HepG2 (cell line): ENCODE measurements around the gene IGFN1. TPM values are rescaled to one million over a fixed set of nuclear protein-coding genes. Genes with fewer than 3 reads are reported as not detected.
A peak's percentile ranks its signal among the peaks of the same experiment; 100 is the strongest.

Source experiments
- BCL6 ChIP-seq: IDR thresholded peaks from 2 replicates; pipeline ENCODE4 v1.6.1; 2016; ENCODE audit warnings: missing genetic modification reagents, missing compliant biosample characterization
- FIP1L1 ChIP-seq: fragments of 200-400 bp; formaldehyde crosslinking; IDR thresholded peaks from 2 replicates; pipeline ENCODE4 v1.6.1; 2018; ENCODE audit warnings: low read depth, mild to moderate bottlenecking, low read length, moderate library complexity, borderline replicate concordance; ENCODE audit not compliant: insufficient read depth
- JUNB ChIP-seq: sonication (generic); formaldehyde crosslinking; IDR thresholded peaks from 2 replicates; pipeline ENCODE4 v1.8.0; 2022; ENCODE audit warnings: missing genetic modification reagents, mild to moderate bottlenecking, borderline replicate concordance
- NCOA2 ChIP-seq: sonication (generic); formaldehyde crosslinking; IDR thresholded peaks from 2 replicates; pipeline ENCODE4 v1.8.0; 2022; ENCODE audit warnings: inconsistent platforms
- NR3C1 ChIP-seq: sonication (generic); formaldehyde crosslinking; IDR thresholded peaks from 2 replicates; pipeline ENCODE4 v1.4.0; 2020; ENCODE audit warnings: missing genetic modification reagents
- PPARG ChIP-seq: conservative IDR thresholded peaks from 2 replicates; pipeline ENCODE4 v1.6.1; 2016; ENCODE audit warnings: missing biosample characterization, missing genetic modification reagents
- RBAK ChIP-seq: sonication (generic); formaldehyde crosslinking; IDR thresholded peaks from 2 replicates; pipeline ENCODE4 v1.5.1; 2020; ENCODE audit warnings: mild to moderate bottlenecking, missing genetic modification reagents
- SOX6 ChIP-seq, 2 experiments: fragments of 450-650 bp in 1 of 2; sonication (generic) in 1 of 2; formaldehyde crosslinking in 1 of 2; IDR thresholded peaks; 2 replicates each; pipeline versions ENCODE4 v1.4.0 to v1.6.1; 2017 to 2020; ENCODE audit warnings: antibody characterized with exemption in 1 of 2, mild to moderate bottlenecking in 1 of 2, missing genetic modification reagents in 1 of 2
- SYNCRIP ChIP-seq: fragments of 200-400 bp; formaldehyde crosslinking; IDR thresholded peaks from 2 replicates; pipeline ENCODE4 v1.6.1; 2018; ENCODE audit warnings: mild to moderate bottlenecking, low read depth, low read length; ENCODE audit not compliant: insufficient read depth
- TOPORS ChIP-seq: sonication (generic); formaldehyde crosslinking; IDR thresholded peaks from 2 replicates; pipeline ENCODE4 v1.8.0; 2023; ENCODE audit warnings: mild to moderate bottlenecking, missing genetic modification reagents
- ZKSCAN1 ChIP-seq: fragments of 150-350 bp; IDR thresholded peaks from 2 replicates; pipeline ENCODE4 v1.6.1; 2014; ENCODE audit warnings: low read length
- ZNF121 ChIP-seq: sonication (generic); formaldehyde crosslinking; IDR thresholded peaks from 2 replicates; pipeline ENCODE4 v1.5.0; 2020; ENCODE audit warnings: mild to moderate bottlenecking, missing genetic modification reagents
- ZNF224 ChIP-seq: sonication (generic); formaldehyde crosslinking; IDR thresholded peaks from 2 replicates; pipeline ENCODE4 v1.5.0; 2020; ENCODE audit warnings: mild to moderate bottlenecking, missing genetic modification reagents
- ZNF329 ChIP-seq: sonication (generic); formaldehyde crosslinking; IDR thresholded peaks from 2 replicates; pipeline ENCODE4 v1.9.0; 2021; ENCODE audit warnings: low read depth, mild to moderate bottlenecking, missing genetic modification reagents
- ZNF564 ChIP-seq: sonication (generic); formaldehyde crosslinking; IDR thresholded peaks from 2 replicates; pipeline ENCODE4 v1.8.1; 2023; ENCODE audit warnings: mild to moderate bottlenecking, missing genetic modification reagents
- ZNF773 ChIP-seq: sonication (generic); formaldehyde crosslinking; IDR thresholded peaks from 2 replicates; pipeline ENCODE4 v1.4.0; 2020; ENCODE audit warnings: missing genetic modification reagents, borderline replicate concordance
- ZNF780A ChIP-seq: sonication (generic); formaldehyde crosslinking; IDR thresholded peaks from 2 replicates; pipeline ENCODE4 v1.8.0; 2022; ENCODE audit warnings: mild to moderate bottlenecking, missing genetic modification reagents, moderate library complexity
- ZNF792 ChIP-seq: IDR thresholded peaks from 2 replicates; pipeline ENCODE4 v1.6.1; 2016
- ZSCAN31 ChIP-seq: sonication (generic); formaldehyde crosslinking; IDR thresholded peaks from 2 replicates; pipeline ENCODE4 v1.5.0; 2020; ENCODE audit warnings: low read depth, mild to moderate bottlenecking, missing genetic modification reagents
- polyA plus RNA-seq, 8 experiments: library from polyadenylated mRNA; depleted of rRNA in 3 of 8; stranded (reverse) in 7 of 8; unstranded in 1 of 8; fragments of >200 nt; fragmentation: Illumina TruSeq in 4 of 8; extraction: Trizol in 4 of 8; gene quantifications; 2 replicates each; pipeline versions ENCODE4 v1.2.1 to v1.2.3, GENCODE V29; 2011 to 2016; ENCODE audit warnings: low read depth in 4 of 8, missing spikeins in 1 of 8, mixed read lengths in 1 of 8; ENCODE audit not compliant: insufficient read depth in 1 of 8
- total RNA-seq, 5 experiments: library from RNA; depleted of rRNA; stranded (reverse); fragments of >200 nt; fragmentation: Illumina TruSeq; extraction: Trizol; gene quantifications; 2 replicates each; pipeline ENCODE4 v1.2.3, GENCODE V29; 2016; ENCODE audit warnings: low read depth in 1 of 5
- TF ChIP-seq, protein P1 (sequence below): sonication (generic); formaldehyde crosslinking; IDR thresholded peaks from 2 replicates; pipeline ENCODE4 v1.8.1; 2023; ENCODE audit warnings: mild to moderate bottlenecking, inconsistent platforms, moderate library complexity, missing genetic modification reagents, borderline replicate concordance
- TF ChIP-seq, protein P2 (sequence below): sonication (generic); formaldehyde crosslinking; IDR thresholded peaks from 2 replicates; pipeline ENCODE4 v1.4.0; 2020; ENCODE audit warnings: mild to moderate bottlenecking, missing genetic modification reagents
- TF ChIP-seq, protein P3 (sequence below): IDR thresholded peaks from 2 replicates; pipeline ENCODE4 v1.6.1; 2016
- TF ChIP-seq, protein P4 (sequence below): sonication (generic); formaldehyde crosslinking; IDR thresholded peaks from 2 replicates; pipeline ENCODE4 v1.8.1; 2023; ENCODE audit warnings: mild to moderate bottlenecking, missing genetic modification reagents
- TF ChIP-seq, protein P5 (sequence below): sonication (generic); formaldehyde crosslinking; IDR thresholded peaks from 2 replicates; pipeline ENCODE4 v1.8.1; 2022; ENCODE audit warnings: mild to moderate bottlenecking, missing genetic modification reagents
- TF ChIP-seq, protein P6 (sequence below): sonication (generic); formaldehyde crosslinking; IDR thresholded peaks from 2 replicates; pipeline ENCODE4 v1.4.0; 2020; ENCODE audit warnings: mild to moderate bottlenecking, missing genetic modification reagents, borderline replicate concordance

Gene IGFN1
- total and polyA plus RNA-seq, 2 of the 13 experiments (the other 11 are each of a cell fraction or from before 2014, with no cell fraction given): 0.04 to 0.05 TPM

DNA sequence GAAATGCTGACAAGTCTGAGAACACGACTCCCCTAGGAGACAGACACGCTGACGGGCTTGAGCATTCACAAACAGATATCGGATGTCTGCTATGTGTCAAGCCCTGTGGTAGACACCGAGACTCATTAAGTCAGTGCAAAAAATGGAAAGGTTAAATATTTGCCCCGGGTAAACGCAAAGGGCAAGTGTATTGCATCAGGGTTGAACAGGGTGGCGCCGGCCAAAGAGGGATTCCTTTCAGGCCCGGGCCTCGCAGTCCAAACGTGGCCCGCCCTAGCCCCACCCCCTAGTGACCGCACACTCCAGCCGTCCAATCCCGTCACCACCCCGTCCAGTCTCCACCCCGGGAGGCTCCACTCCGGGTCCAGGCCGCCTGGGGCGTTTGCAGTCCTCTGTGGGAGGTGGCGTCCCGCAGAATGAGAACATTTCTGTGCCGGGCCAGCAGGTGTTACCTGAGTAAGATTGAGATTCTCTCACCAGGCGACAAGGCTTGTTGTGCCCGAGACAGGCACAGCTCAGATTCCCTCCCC is 20.0 kb upstream of the IGFN1 start (continued):
- TF ChIP-seq ZNF564 (CRISPR knock-in tag) (no peak), TOPORS (CRISPR knock-in tag) (no peak), FIP1L1 (no peak), NCOA2 (CRISPR knock-in tag) (peak; percentile 88), PPARG (CRISPR knock-in tag) (peak; percentile 71; the same call in 1 of the 2 replicates), ZNF792 (CRISPR knock-in tag) (peak; percentile 80), NR3C1 (no peak), ZNF329 (CRISPR knock-in tag) (no peak), ZNF773 (CRISPR knock-in tag) (no peak), RBAK (CRISPR knock-in tag) (no peak), JUNB (CRISPR knock-in tag) (no peak), ZSCAN31 (no peak; the same call in 1 of the 2 replicates), SOX6 (IDR thresholded peaks at IDR 0.05) (no peak), SOX6 (CRISPR knock-in tag; IDR thresholded peaks at IDR 0.05) (peak; percentile 92), ZKSCAN1 (no peak), ZNF224 (0 out of 2 replicates have a peak, but pooled peaks have one; percentile 14), SYNCRIP (no peak), ZNF121 (CRISPR knock-in tag) (peak; percentile 42; the same call in 1 of the 2 replicates), ZNF780A (CRISPR knock-in tag) (no peak), BCL6 (CRISPR knock-in tag) (peak; percentile 91)
- TF ChIP-seq, protein P1, sequence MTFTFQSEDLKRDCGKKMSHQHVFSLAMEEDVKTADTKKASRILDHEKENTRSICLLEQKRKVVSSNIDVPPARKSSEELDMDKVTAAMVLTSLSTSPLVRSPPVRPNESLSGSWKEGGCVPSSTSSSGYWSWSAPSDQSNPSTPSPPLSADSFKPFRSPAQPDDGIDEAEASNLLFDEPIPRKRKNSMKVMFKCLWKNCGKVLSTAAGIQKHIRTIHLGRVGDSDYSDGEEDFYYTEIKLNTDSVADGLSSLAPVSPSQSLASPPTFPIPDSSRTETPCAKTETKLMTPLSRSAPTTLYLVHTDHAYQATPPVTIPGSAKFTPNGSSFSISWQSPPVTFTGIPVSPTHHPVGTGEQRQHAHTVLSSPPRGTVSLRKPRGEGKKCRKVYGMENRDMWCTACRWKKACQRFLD (CRISPR knock-in tag): peak; percentile 67; the same call in 1 of the 2 replicates
- TF ChIP-seq, protein P2, sequence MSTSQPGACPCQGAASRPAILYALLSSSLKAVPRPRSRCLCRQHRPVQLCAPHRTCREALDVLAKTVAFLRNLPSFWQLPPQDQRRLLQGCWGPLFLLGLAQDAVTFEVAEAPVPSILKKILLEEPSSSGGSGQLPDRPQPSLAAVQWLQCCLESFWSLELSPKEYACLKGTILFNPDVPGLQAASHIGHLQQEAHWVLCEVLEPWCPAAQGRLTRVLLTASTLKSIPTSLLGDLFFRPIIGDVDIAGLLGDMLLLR: no peak
- TF ChIP-seq, protein P3, sequence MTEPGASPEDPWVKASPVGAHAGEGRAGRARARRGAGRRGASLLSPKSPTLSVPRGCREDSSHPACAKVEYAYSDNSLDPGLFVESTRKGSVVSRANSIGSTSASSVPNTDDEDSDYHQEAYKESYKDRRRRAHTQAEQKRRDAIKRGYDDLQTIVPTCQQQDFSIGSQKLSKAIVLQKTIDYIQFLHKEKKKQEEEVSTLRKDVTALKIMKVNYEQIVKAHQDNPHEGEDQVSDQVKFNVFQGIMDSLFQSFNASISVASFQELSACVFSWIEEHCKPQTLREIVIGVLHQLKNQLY (CRISPR knock-in tag): peak; percentile 65; the same call in 1 of the 2 replicates
- TF ChIP-seq, protein P4, sequence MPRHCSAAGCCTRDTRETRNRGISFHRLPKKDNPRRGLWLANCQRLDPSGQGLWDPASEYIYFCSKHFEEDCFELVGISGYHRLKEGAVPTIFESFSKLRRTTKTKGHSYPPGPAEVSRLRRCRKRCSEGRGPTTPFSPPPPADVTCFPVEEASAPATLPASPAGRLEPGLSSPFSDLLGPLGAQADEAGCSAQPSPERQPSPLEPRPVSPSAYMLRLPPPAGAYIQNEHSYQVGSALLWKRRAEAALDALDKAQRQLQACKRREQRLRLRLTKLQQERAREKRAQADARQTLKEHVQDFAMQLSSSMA (CRISPR knock-in tag): no peak
- TF ChIP-seq, protein P5, sequence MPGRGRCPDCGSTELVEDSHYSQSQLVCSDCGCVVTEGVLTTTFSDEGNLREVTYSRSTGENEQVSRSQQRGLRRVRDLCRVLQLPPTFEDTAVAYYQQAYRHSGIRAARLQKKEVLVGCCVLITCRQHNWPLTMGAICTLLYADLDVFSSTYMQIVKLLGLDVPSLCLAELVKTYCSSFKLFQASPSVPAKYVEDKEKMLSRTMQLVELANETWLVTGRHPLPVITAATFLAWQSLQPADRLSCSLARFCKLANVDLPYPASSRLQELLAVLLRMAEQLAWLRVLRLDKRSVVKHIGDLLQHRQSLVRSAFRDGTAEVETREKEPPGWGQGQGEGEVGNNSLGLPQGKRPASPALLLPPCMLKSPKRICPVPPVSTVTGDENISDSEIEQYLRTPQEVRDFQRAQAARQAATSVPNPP (CRISPR knock-in tag): 0 out of 2 replicates have a peak, but pooled peaks have one; percentile 47
- TF ChIP-seq, protein P6, sequence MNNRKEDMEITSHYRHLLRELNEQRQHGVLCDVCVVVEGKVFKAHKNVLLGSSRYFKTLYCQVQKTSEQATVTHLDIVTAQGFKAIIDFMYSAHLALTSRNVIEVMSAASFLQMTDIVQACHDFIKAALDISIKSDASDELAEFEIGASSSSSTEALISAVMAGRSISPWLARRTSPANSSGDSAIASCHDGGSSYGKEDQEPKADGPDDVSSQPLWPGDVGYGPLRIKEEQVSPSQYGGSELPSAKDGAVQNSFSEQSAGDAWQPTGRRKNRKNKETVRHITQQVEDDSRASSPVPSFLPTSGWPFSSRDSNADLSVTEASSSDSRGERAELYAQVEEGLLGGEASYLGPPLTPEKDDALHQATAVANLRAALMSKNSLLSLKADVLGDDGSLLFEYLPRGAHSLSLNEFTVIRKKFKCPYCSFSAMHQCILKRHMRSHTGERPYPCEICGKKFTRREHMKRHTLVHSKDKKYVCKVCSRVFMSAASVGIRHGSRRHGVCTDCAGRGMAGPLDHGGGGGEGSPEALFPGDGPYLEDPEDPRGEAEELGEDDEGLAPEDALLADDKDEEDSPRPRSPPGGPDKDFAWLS (CRISPR knock-in tag): no peak
